ENCODE measurements around the gene DLG2.

Gene DLG2

DNA sequence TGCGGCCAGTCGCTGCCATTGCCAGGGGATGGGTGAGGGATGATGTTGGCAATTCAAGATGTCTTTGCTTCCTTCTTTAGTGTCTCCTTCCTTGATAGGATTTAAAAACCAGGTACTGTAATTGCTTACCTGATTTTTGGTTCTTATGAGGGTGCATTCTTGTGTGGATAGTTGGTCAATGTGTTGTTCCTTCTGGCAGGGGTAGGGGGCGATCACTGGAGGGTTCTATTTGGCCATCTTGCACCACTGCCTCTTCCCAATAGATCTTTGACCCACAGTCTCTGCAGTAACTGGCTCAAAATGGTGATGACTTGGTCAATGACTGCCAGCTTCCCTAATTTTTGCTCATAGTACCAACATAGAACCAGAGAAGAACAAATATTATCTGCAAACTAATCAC lies 680.1 kb downstream of the DLG2 start:
- Histone ChIP-seq H2BK15ac (ENCODE audit: low read depth, poor library complexity, severe bottlenecking) (no peak overlapping the region), H3K4me3 (ENCODE audit: insufficient read depth in 1 of 2, low read depth in 1 of 2, low read length in 2 of 2) (no peak overlapping the region), H3K36me3 (ENCODE audit: control insufficient read depth in 1 of 2, insufficient read depth in 2 of 2, low read depth in 1 of 2, low read length in 2 of 2) (no peaks in the 10 kb centered on the region), H2BK120ac (ENCODE audit: low read depth, low read length) (no peak overlapping the region), H3K9ac (ENCODE audit: low read length) (no peak overlapping the region), H3K79me1 (replicated peaks; ENCODE audit: low read length, poor library complexity, severe bottlenecking) (no peaks in the 10 kb centered on the region), H3K27ac (ENCODE audit: low read length, poor library complexity, severe bottlenecking) (no peak overlapping the region), H3K27me3 (ENCODE audit: control insufficient read depth in 1 of 2, insufficient read depth in 1 of 2, low read length in 2 of 2) (no peaks in the 10 kb centered on the region), H3K4me2 (ENCODE audit: low read length, poor library complexity, severe bottlenecking) (no peak overlapping the region), H2BK12ac (ENCODE audit: low read length in 2 of 2) (no peak overlapping the region), H4K8ac (ENCODE audit: low read length) (no peak overlapping the region), H3K4me1 (ENCODE audit: control insufficient read depth, insufficient read depth, low read depth, low read length) (no peaks in the 10 kb centered on the region), H2AFZ (ENCODE audit: low read depth, low read length) (no peak overlapping the region), H3K14ac (ENCODE audit: low read length in 2 of 2) (no peak overlapping the region), H3K18ac (ENCODE audit: low read depth in 1 of 2, low read length in 2 of 2) (no peak overlapping the region), H3K4ac (ENCODE audit: low read depth in 1 of 2, low read length in 2 of 2) (no peak overlapping the region), H2BK5ac (ENCODE audit: low read depth, low read length, poor library complexity, severe bottlenecking) (no peak overlapping the region), H3K23ac (ENCODE audit: low read length in 2 of 2) (no peak overlapping the region), H4K91ac (ENCODE audit: low read length) (no peak overlapping the region), H2AK5ac (ENCODE audit: low read length, severe bottlenecking) (no peak overlapping the region), H3K9me3 (ENCODE audit: control insufficient read depth, low read length) (peaks cover 9% of the 10 kb centered on the region)
- 77% methylated on average over 2 of the region's 3 CpGs for WGBS
- no peak for DNase-seq

DNA sequence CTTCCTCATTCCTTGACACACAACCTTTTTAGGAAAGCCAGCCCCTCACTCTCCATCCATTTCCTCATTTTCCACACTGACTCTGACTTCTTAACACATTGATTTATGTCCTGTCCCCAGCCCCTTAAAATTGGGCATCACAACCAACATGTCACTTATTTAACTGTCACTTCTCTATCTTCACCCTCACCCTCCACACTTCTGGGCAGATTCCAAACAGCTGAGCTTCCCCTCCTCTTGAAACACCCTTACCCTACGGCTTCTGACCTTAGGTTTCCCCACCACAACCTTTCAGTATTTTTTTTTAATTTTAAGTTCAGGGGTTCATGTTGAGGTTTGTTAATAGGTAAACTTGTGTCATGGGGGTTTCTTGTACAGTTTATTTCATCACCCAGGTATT lies 696.3 kb downstream of the DLG2 start:
- Histone ChIP-seq H3K9me3 (ENCODE audit: control insufficient read depth, low read length) (peaks cover 7% of the 10 kb centered on the region), H3K4me1 (ENCODE audit: control insufficient read depth, insufficient read depth, low read depth, low read length) (no peaks in the 10 kb centered on the region), H2BK12ac (ENCODE audit: low read length in 2 of 2) (no peak overlapping the region), H3K9ac (ENCODE audit: low read length) (no peak overlapping the region), H3K79me1 (replicated peaks; ENCODE audit: low read length, poor library complexity, severe bottlenecking) (no peaks in the 10 kb centered on the region), H3K18ac (ENCODE audit: low read depth in 1 of 2, low read length in 2 of 2) (no peak overlapping the region), H3K36me3 (ENCODE audit: control insufficient read depth in 1 of 2, insufficient read depth in 2 of 2, low read depth in 1 of 2, low read length in 2 of 2) (no peaks in the 10 kb centered on the region), H4K91ac (ENCODE audit: low read length) (no peak overlapping the region), H2BK120ac (ENCODE audit: low read depth, low read length) (no peak overlapping the region), H3K27me3 (ENCODE audit: control insufficient read depth in 1 of 2, insufficient read depth in 1 of 2, low read length in 2 of 2) (no peaks in the 10 kb centered on the region), H2AK5ac (ENCODE audit: low read length, severe bottlenecking) (no peak overlapping the region), H4K8ac (ENCODE audit: low read length) (no peak overlapping the region), H3K14ac (ENCODE audit: low read length in 2 of 2) (no peak overlapping the region), H2BK15ac (ENCODE audit: low read depth, poor library complexity, severe bottlenecking) (no peak overlapping the region), H3K4me3 (ENCODE audit: insufficient read depth in 1 of 2, low read depth in 1 of 2, low read length in 2 of 2) (no peak overlapping the region), H3K23ac (ENCODE audit: low read length in 2 of 2) (no peak overlapping the region), H3K27ac (ENCODE audit: low read length, poor library complexity, severe bottlenecking) (no peak overlapping the region), H3K4ac (ENCODE audit: low read depth in 1 of 2, low read length in 2 of 2) (no peak overlapping the region), H3K4me2 (ENCODE audit: low read length, poor library complexity, severe bottlenecking) (no peak overlapping the region), H2BK5ac (ENCODE audit: low read depth, low read length, poor library complexity, severe bottlenecking) (no peak overlapping the region), H2AFZ (ENCODE audit: low read depth, low read length) (no peak overlapping the region)
- DNase-seq: no peak
- WGBS: no CpG with 5 or more reads among the region's 1 CpG

- Histone ChIP-seq H3K4me1 (ENCODE audit: control insufficient read depth, insufficient read depth, low read depth, low read length) (no peaks in the 10 kb centered on the region), H2AK5ac (ENCODE audit: low read length, severe bottlenecking) (no peak overlapping the region), H2BK15ac (ENCODE audit: low read depth, poor library complexity, severe bottlenecking) (no peak overlapping the region), H3K18ac (ENCODE audit: low read depth in 1 of 2, low read length in 2 of 2) (no peak overlapping the region), H3K4me3 (ENCODE audit: insufficient read depth in 1 of 2, low read depth in 1 of 2, low read length in 2 of 2) (no peak overlapping the region), H4K8ac (ENCODE audit: low read length) (no peak overlapping the region), H3K27ac (ENCODE audit: low read length, poor library complexity, severe bottlenecking) (no peak overlapping the region), H3K27me3 (ENCODE audit: control insufficient read depth in 1 of 2, insufficient read depth in 1 of 2, low read length in 2 of 2) (no peaks in the 10 kb centered on the region), H4K91ac (ENCODE audit: low read length) (no peak overlapping the region), H3K4ac (ENCODE audit: low read depth in 1 of 2, low read length in 2 of 2) (no peak overlapping the region), H3K79me1 (replicated peaks; ENCODE audit: low read length, poor library complexity, severe bottlenecking) (no peaks in the 10 kb centered on the region), H2BK5ac (ENCODE audit: low read depth, low read length, poor library complexity, severe bottlenecking) (no peak overlapping the region), H3K23ac (ENCODE audit: low read length in 2 of 2) (no peak overlapping the region), H3K9me3 (ENCODE audit: control insufficient read depth, low read length) (peaks cover 7% of the 10 kb centered on the region), H3K36me3 (ENCODE audit: control insufficient read depth in 1 of 2, insufficient read depth in 2 of 2, low read depth in 1 of 2, low read length in 2 of 2) (no peaks in the 10 kb centered on the region), H2AFZ (ENCODE audit: low read depth, low read length) (no peak overlapping the region), H3K4me2 (ENCODE audit: low read length, poor library complexity, severe bottlenecking) (no peak overlapping the region), H3K9ac (ENCODE audit: low read length) (no peak overlapping the region), H2BK120ac (ENCODE audit: low read depth, low read length) (no peak overlapping the region), H2BK12ac (ENCODE audit: low read length in 2 of 2) (no peak overlapping the region), H3K14ac (ENCODE audit: low read length in 2 of 2) (no peak overlapping the region)
- no CpG with 5 or more reads among the region's 2 CpGs for WGBS
- no peak for DNase-seq
Observed at GRCh38 chr11:84929738-84930137, 697.4 kb downstream of the DLG2 start.

- Histone ChIP-seq H3K27me3 (ENCODE audit: control insufficient read depth in 1 of 2, insufficient read depth in 1 of 2, low read length in 2 of 2) (peaks cover 0 to 10% of the 10 kb centered on the region in 2 experiments), H3K4ac (ENCODE audit: low read depth in 1 of 2, low read length in 2 of 2) (no peak overlapping the region), H3K4me1 (ENCODE audit: control insufficient read depth, insufficient read depth, low read depth, low read length) (no peaks in the 10 kb centered on the region), H2BK120ac (ENCODE audit: low read depth, low read length) (no peak overlapping the region), H3K4me3 (ENCODE audit: insufficient read depth in 1 of 2, low read depth in 1 of 2, low read length in 2 of 2) (no peak overlapping the region), H3K4me2 (ENCODE audit: low read length, poor library complexity, severe bottlenecking) (no peak overlapping the region), H3K36me3 (ENCODE audit: control insufficient read depth in 1 of 2, insufficient read depth in 2 of 2, low read depth in 1 of 2, low read length in 2 of 2) (no peaks in the 10 kb centered on the region), H2BK15ac (ENCODE audit: low read depth, poor library complexity, severe bottlenecking) (no peak overlapping the region), H2AK5ac (ENCODE audit: low read length, severe bottlenecking) (no peak overlapping the region), H3K9me3 (ENCODE audit: control insufficient read depth, low read length) (no peaks in the 10 kb centered on the region), H3K79me1 (replicated peaks; ENCODE audit: low read length, poor library complexity, severe bottlenecking) (no peaks in the 10 kb centered on the region), H3K14ac (ENCODE audit: low read length in 2 of 2) (no peak overlapping the region), H3K23ac (ENCODE audit: low read length in 2 of 2) (no peak overlapping the region), H4K91ac (ENCODE audit: low read length) (no peak overlapping the region), H2BK5ac (ENCODE audit: low read depth, low read length, poor library complexity, severe bottlenecking) (no peak overlapping the region), H4K8ac (ENCODE audit: low read length) (no peak overlapping the region), H2BK12ac (ENCODE audit: low read length in 2 of 2) (no peak overlapping the region), H3K9ac (ENCODE audit: low read length) (no peak overlapping the region), H3K27ac (ENCODE audit: low read length, poor library complexity, severe bottlenecking) (no peak overlapping the region), H2AFZ (ENCODE audit: low read depth, low read length) (no peak overlapping the region), H3K18ac (ENCODE audit: low read depth in 1 of 2, low read length in 2 of 2) (no peak overlapping the region)
- no peak for DNase-seq
- 69% methylated on average over 4 of the region's 4 CpGs for WGBS
Observed at GRCh38 chr11:84924154-84924692, 702.9 kb downstream of the DLG2 start.

All from mesenchymal stem cell (in vitro differentiated cells and primary cell).